ENCODE measurements around the gene CROCC. TPM values are rescaled to one million over a fixed set of nuclear protein-coding genes. Genes with fewer than 3 reads are reported as not detected.

The CROCC gene
- total and polyA plus RNA-seq, 9 of the 15 experiments (the other 6 are each of a cell fraction or from before 2014, with no cell fraction given) = 0.17 to 15.4 (median 7.6) TPM

GRCh38 chr1:16993521-16994038, 71.8 kb downstream of the CROCC start:
- Histone ChIP-seq H3K27ac (ENCODE audit: extremely low read depth, low read depth, low read length) (no peak overlapping the region), H2AFZ (ENCODE audit: low read depth, low read length) (no peak overlapping the region), H3K9me3 (replicated peaks; ENCODE audit: control insufficient read depth, insufficient read depth, low read depth, low read length) (no peaks in the 10 kb centered on the region), H3K79me2 (ENCODE audit: control insufficient read depth, insufficient read depth, low read length) (no peaks in the 10 kb centered on the region), H3K9me1 (ENCODE audit: control insufficient read depth, insufficient read depth, low read length) (no peaks in the 10 kb centered on the region), H3K9ac (ENCODE audit: insufficient read depth in 1 of 2, low read depth in 2 of 2, low read length in 2 of 2) (no peak overlapping the region), H3K27me3 (ENCODE audit: control insufficient read depth in 2 of 2, insufficient read depth in 2 of 2, low read length in 2 of 2) (no peaks in the 10 kb centered on the region), H3K4me2 (ENCODE audit: insufficient read depth, low read length) (no peak overlapping the region), H3K4me3 (no peak overlapping the region), H3K36me3 (ENCODE audit: control insufficient read depth, insufficient read depth, low read length) (peaks cover 5% of the 10 kb centered on the region; the same call in 1 of the 3 replicates), H3K4me1 (replicated peaks in 1 of 2; ENCODE audit: control insufficient read depth in 2 of 2, insufficient read depth in 2 of 2, low read length in 2 of 2) (peaks cover 0 to 25% of the 10 kb centered on the region in 2 experiments; a peak in 1 of 5 replicates), H4K20me1 (replicated peaks; ENCODE audit: control insufficient read depth, insufficient read depth, low read length) (no peaks in the 10 kb centered on the region)
- no peak for DNase-seq (ENCODE audit: extremely low read depth in 1 of 4, low spot score in 3 of 4)
- FAIRE-seq = no peak
- CTCF ChIA-PET (ENCODE audit: low intra/inter-chr PET ratio) = no interaction called here
- ATAC-seq = no peak
- 76% methylated on average over 15 of the region's 15 CpGs for WGBS (ENCODE audit: insufficient coverage, low coverage, missing lambda C conversion rate)
- intact Hi-C loops (cut with micrococcal nuclease) = no loop called here
- BruUV-seq (replicated peaks) = no TSS peak
- POLR2A ChIA-PET = interaction anchor here (1.2 kb wide), 1 partner anchor 88 kb away, joined by 3 read pairs; no protein-coding TSS in a partner anchor
- in situ Hi-C loops (cut with MboI) = no loop called here
- TF ChIP-seq ZNF780A (CRISPR knock-in tag; IDR thresholded peaks at IDR 0.05) (no peak), PHF20 (IDR thresholded peaks at IDR 0.05; ENCODE audit: partially characterized antibody) (no peak), NFE2L1 (tag; IDR thresholded peaks at IDR 0.05; ENCODE audit: borderline replicate concordance, low read depth) (no peak), FUS (optimal IDR thresholded peaks at IDR 0.05; ENCODE audit: low read depth, low read length) (no peak), ERF (CRISPR knock-in tag; IDR thresholded peaks at IDR 0.05) (no peak), RNF219 (CRISPR knock-in tag; IDR thresholded peaks at IDR 0.05) (no peak), ZNF347 (CRISPR knock-in tag; IDR thresholded peaks at IDR 0.05; ENCODE audit: low read depth) (no peak), TCF3 (CRISPR knock-in tag; IDR thresholded peaks at IDR 0.05) (no peak), TOE1 (IDR thresholded peaks at IDR 0.05; ENCODE audit: borderline replicate concordance) (no peak), TOE1 (CRISPR knock-in tag; IDR thresholded peaks at IDR 0.05; ENCODE audit: borderline replicate concordance, low read depth) (no peak), IRF1 (CRISPR knock-in tag; IDR thresholded peaks at IDR 0.05; ENCODE audit: borderline replicate concordance) (no peak), ZNF75A (CRISPR knock-in tag; IDR thresholded peaks at IDR 0.05) (no peak), TSHZ1 (CRISPR knock-in tag; IDR thresholded peaks at IDR 0.05) (no peak), NR4A1 (CRISPR knock-in tag; IDR thresholded peaks at IDR 0.05) (no peak), NR4A1 (tag; IDR thresholded peaks at IDR 0.05) (no peak)
